WTC11 (cell line): ENCODE results near the gene ZNF225.

ENCODE experiments used
- CREB1 ChIP-seq: sonication (generic); formaldehyde crosslinking; IDR thresholded peaks from 2 replicates; pipeline ENCODE4 v1.8.0; 2023; ENCODE audit warnings: mild to moderate bottlenecking, missing genetic modification reagents
- CREM ChIP-seq: sonication (generic); formaldehyde crosslinking; IDR thresholded peaks from 2 replicates; pipeline ENCODE4 v1.8.1; 2022; ENCODE audit warnings: mild to moderate bottlenecking, missing genetic modification reagents, moderate library complexity
- CTCF ChIP-seq: fragments of 200-600 bp; IDR thresholded peaks from 2 replicates; pipeline ENCODE4 v1.8.0; 2022; ENCODE audit warnings: antibody characterized with exemption
- RELA ChIP-seq: sonication (generic); formaldehyde crosslinking; IDR thresholded peaks from 2 replicates; pipeline ENCODE4 v1.8.1; 2022; ENCODE audit warnings: missing genetic modification reagents, mild to moderate bottlenecking, borderline replicate concordance
- SP1 ChIP-seq: sonication (generic); formaldehyde crosslinking; conservative IDR thresholded peaks from 2 replicates; pipeline ENCODE4 v1.8.1; 2022; ENCODE audit warnings: missing genetic modification reagents
- ZNF121 ChIP-seq: sonication (generic); formaldehyde crosslinking; IDR thresholded peaks from 2 replicates; pipeline ENCODE4 v1.8.0; 2023; ENCODE audit warnings: missing genetic modification reagents

GRCh38 chr19:44092108-44092507 lies 21.1 kb upstream of the ZNF225 start:
- TF ChIP-seq RELA (CRISPR knock-in tag): no peak
- TF ChIP-seq CTCF: no peak
- no peak for TF ChIP-seq SP1 (CRISPR knock-in tag)
- TF ChIP-seq ZNF121 (CRISPR knock-in tag): no peak
- TF ChIP-seq CREM (CRISPR knock-in tag): no peak
- no peak for TF ChIP-seq CREB1
